ENCODE results near the gene VRK3. TPM values are rescaled to one million over a fixed set of nuclear protein-coding genes. Genes with fewer than 3 reads are reported as not detected.

VRK3 gene
- total RNA-seq, 1 experiment from 2014 or later: 46.3 TPM

DNA sequence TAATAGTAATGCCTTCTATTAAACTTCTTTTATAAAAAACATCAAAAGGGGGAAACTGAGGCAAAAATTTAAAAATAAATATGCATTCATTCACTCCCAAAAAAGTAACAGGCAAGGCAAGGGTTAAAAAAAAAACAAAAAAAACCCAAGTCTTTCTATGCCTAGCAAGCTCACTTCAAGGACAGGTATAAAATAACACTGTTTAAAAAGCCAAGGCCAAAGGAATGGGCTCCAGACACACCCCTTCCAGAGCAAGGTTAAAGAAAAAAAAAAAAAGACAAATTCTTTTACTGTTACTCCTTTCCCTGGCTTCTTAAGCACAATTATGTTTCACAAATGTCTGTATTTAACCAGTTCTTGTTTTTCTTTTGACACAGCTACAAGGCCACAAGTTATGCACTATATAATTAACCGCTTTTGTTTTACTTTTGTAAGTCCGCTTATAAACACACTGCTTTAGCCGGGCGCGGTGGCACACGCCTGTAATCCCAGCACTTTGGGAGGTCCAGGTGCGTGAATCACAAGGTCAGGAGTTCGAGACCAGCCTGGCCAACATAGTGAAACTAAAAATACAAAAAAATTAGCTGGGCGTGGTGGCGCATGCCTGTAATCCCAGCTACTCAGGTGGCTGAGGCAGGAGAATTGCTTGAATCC is 67.8 kb downstream of the VRK3 start:
- H3K36me3 ChIP-seq (ENCODE audit: control insufficient read depth, insufficient read depth, low read length): no peaks in the 10 kb centered on the region
- Mint-ChIP-seq H3K9me3 (ENCODE audit: unreplicated experiment) (no peaks in the 10 kb centered on the region), H3K36me3 (ENCODE audit: insufficient read depth, unreplicated experiment) (no peaks in the 10 kb centered on the region), H3K4me3 (ENCODE audit: unreplicated experiment) (no peak overlapping the region), H3K27ac (ENCODE audit: unreplicated experiment) (no peak overlapping the region), H3K4me1 (ENCODE audit: low read depth, unreplicated experiment) (no peaks in the 10 kb centered on the region), H3K27me3 (ENCODE audit: insufficient read depth, unreplicated experiment) (no peaks in the 10 kb centered on the region)
- H3K4me3 ChIP-seq (ENCODE audit: low read depth, low read length): no peak overlapping the region
- 0 out of 2 replicates have a peak, but pooled peaks cover 3% of the 10 kb centered on the region for H3K4me1 ChIP-seq
- intact Hi-C loops (cut with micrococcal nuclease; ENCODE audit: unreplicated experiment): no loop called here
- POLR2A ChIA-PET: no interaction called here
- CTCF ChIA-PET: no interaction called here
- no peaks in the 10 kb centered on the region for H3K9me3 ChIP-seq
- TF ChIP-seq, protein P1, sequence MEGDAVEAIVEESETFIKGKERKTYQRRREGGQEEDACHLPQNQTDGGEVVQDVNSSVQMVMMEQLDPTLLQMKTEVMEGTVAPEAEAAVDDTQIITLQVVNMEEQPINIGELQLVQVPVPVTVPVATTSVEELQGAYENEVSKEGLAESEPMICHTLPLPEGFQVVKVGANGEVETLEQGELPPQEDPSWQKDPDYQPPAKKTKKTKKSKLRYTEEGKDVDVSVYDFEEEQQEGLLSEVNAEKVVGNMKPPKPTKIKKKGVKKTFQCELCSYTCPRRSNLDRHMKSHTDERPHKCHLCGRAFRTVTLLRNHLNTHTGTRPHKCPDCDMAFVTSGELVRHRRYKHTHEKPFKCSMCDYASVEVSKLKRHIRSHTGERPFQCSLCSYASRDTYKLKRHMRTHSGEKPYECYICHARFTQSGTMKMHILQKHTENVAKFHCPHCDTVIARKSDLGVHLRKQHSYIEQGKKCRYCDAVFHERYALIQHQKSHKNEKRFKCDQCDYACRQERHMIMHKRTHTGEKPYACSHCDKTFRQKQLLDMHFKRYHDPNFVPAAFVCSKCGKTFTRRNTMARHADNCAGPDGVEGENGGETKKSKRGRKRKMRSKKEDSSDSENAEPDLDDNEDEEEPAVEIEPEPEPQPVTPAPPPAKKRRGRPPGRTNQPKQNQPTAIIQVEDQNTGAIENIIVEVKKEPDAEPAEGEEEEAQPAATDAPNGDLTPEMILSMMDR (IDR thresholded peaks at IDR 0.05; ENCODE audit: insufficient read depth in 1 of 2, low read depth in 1 of 2, low read length in 1 of 2, severe bottlenecking in 1 of 2, unreplicated experiment in 1 of 2): no peak
- no peak for DNase-seq
- no TSS peak for BruUV-seq (replicated peaks)
- no peaks in the 10 kb centered on the region for H3K27me3 ChIP-seq (replicated peaks; ENCODE audit: control insufficient read depth, insufficient read depth, low read length)

DNA sequence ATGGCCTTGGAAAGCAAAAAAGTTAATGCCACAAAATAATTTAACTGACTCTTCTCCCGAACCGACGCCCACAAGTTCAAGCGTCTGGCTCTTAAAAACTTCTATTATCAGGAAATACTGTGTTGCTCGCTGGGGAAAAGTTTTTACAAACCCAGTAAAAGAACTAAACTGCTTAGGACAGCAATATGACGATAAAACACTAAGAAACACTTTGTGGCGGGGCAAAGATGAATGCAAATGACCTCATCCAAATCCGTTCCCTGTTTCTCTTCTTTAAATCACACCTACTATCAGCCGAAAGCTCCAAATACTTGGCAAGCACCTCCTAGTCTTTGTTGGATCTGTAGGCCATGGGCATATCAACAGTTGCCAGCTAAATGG is 69.1 kb downstream of the VRK3 start:
- H3K27ac Mint-ChIP-seq (ENCODE audit: unreplicated experiment): no peak overlapping the region
- CTCF ChIA-PET: no interaction called here

DNA sequence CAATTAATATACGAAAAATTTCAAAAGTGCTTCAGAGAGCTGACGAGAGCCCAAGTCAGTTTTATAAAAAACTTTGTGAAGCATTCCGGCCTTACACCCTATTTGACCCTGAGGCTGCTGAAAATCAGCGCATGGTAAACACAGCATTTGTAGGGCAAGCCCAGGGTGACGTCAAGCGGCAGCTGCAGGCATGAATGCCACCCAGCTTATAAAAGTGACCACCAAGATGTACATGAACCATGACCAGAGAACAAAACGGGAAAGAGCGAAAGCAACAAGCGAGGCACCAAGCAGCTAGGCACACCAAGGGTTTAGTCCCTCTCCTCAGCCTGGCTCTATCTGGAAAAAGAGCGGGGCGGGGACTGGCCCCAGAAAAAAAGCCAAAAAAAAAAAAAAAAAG is 70.2 kb downstream of the VRK3 start:
- TF ChIP-seq, protein P1 (IDR thresholded peaks at IDR 0.05; ENCODE audit: insufficient read depth in 1 of 2, low read depth in 1 of 2, low read length in 1 of 2, severe bottlenecking in 1 of 2, unreplicated experiment in 1 of 2): no peak
- CTCF ChIA-PET: no interaction called here
- no peak for DNase-seq
- no peaks in the 10 kb centered on the region for H3K36me3 Mint-ChIP-seq (ENCODE audit: insufficient read depth, unreplicated experiment)
- H3K4me3 Mint-ChIP-seq (ENCODE audit: unreplicated experiment): no peak overlapping the region
- intact Hi-C loops (cut with micrococcal nuclease; ENCODE audit: unreplicated experiment): no loop called here
- H3K9me3 Mint-ChIP-seq (ENCODE audit: unreplicated experiment): no peaks in the 10 kb centered on the region
- H3K4me1 Mint-ChIP-seq (ENCODE audit: low read depth, unreplicated experiment): no peaks in the 10 kb centered on the region
- POLR2A ChIA-PET: no interaction called here
- Histone ChIP-seq H3K27me3 (replicated peaks; ENCODE audit: control insufficient read depth, insufficient read depth, low read length) (no peaks in the 10 kb centered on the region), H3K36me3 (ENCODE audit: control insufficient read depth, insufficient read depth, low read length) (no peaks in the 10 kb centered on the region), H3K9me3 (no peaks in the 10 kb centered on the region), H3K4me3 (ENCODE audit: low read depth, low read length) (no peak overlapping the region), H3K4me1 (0 out of 2 replicates have a peak, but pooled peaks cover 4% of the 10 kb centered on the region)
- H3K27me3 Mint-ChIP-seq (ENCODE audit: insufficient read depth, unreplicated experiment): no peaks in the 10 kb centered on the region
- BruUV-seq (replicated peaks): no TSS peak
- H3K27ac Mint-ChIP-seq (ENCODE audit: unreplicated experiment): no peak overlapping the region

More for the DNA sequence above, 69.1 kb downstream of the VRK3 start:
- no peaks in the 10 kb centered on the region for H3K9me3 ChIP-seq
- H3K27me3 ChIP-seq (replicated peaks; ENCODE audit: control insufficient read depth, insufficient read depth, low read length): no peaks in the 10 kb centered on the region
- H3K4me3 ChIP-seq (ENCODE audit: low read depth, low read length): no peak overlapping the region
- Mint-ChIP-seq H3K36me3 (ENCODE audit: insufficient read depth, unreplicated experiment) (no peaks in the 10 kb centered on the region), H3K27me3 (ENCODE audit: insufficient read depth, unreplicated experiment) (no peaks in the 10 kb centered on the region), H3K4me1 (ENCODE audit: low read depth, unreplicated experiment) (no peaks in the 10 kb centered on the region), H3K9me3 (ENCODE audit: unreplicated experiment) (no peaks in the 10 kb centered on the region), H3K4me3 (ENCODE audit: unreplicated experiment) (no peak overlapping the region)
- no peaks in the 10 kb centered on the region for H3K36me3 ChIP-seq (ENCODE audit: control insufficient read depth, insufficient read depth, low read length)
- TF ChIP-seq, protein P1 (IDR thresholded peaks at IDR 0.05; ENCODE audit: insufficient read depth in 1 of 2, low read depth in 1 of 2, low read length in 1 of 2, severe bottlenecking in 1 of 2, unreplicated experiment in 1 of 2): no peak
- DNase-seq: no peak
- no TSS peak for BruUV-seq (replicated peaks)
- intact Hi-C loops (cut with micrococcal nuclease; ENCODE audit: unreplicated experiment): no loop called here
- 0 out of 2 replicates have a peak, but pooled peaks cover 4% of the 10 kb centered on the region for H3K4me1 ChIP-seq
- POLR2A ChIA-PET: no interaction called here

Data from Caco-2 (cell line).